HFF-Myc (cell line): ENCODE measurements around the gene COA8.

Source experiments
- DNase-seq: peaks from one replicate; pipeline ENCODE4 v3.0.0-alpha.2; 2011; ENCODE audit warnings: low read depth; ENCODE audit errors: extremely low read depth
- H3K4me3 ChIP-seq: replicated peaks from 2 replicates; pipeline ENCODE4 v1.5.1; 2011; ENCODE audit warnings: low read depth, mild to moderate bottlenecking, control low read depth, low read length
- CTCF ChIP-seq: IDR thresholded peaks from 2 replicates; pipeline ENCODE4 v1.5.1; 2012; ENCODE audit warnings: mild to moderate bottlenecking, low read depth, low read length, control low read depth; ENCODE audit errors: missing control alignments

Gene COA8

DNA sequence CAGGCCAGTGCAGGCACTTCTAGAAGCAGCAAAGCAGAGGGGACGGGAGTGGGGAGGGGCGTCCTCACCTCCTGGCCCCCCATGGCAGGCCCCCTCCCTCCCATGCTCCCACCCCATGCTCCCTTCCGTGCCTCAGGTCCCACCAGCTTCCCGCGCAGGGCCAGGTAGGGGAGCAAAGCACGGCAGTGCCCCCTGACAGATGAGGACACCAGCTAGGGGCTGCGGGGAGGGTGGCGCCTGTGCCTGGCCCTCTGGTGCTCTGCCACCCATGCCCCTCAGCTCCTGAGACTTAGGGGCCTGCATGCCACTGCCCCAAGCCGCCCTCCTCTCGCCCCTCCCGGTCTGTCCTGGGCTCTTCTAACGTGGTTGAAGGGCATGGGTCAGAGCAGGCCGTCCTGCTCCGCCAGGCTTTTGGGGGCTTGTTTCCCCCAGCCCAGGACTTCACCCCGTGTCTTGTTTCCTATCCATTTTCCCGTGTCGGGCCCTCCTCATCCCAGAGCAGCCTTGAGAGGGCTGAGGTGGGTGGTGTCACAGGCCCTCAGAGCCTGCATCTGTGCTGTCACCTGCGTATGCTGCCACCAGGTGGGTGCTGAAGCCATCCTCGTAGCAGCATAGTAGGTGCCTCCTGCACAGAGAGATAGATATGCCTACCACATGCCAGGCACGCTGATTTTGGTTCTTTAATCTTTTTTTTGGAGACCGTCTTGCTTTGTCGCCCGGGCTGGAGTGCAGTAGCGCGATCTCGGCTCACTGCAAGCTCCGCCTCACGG is 23.5 kb upstream of the COA8 start:
- no peak for DNase-seq
- no peak for TF ChIP-seq CTCF
- H3K4me3 ChIP-seq, result no peak overlapping the region

DNA sequence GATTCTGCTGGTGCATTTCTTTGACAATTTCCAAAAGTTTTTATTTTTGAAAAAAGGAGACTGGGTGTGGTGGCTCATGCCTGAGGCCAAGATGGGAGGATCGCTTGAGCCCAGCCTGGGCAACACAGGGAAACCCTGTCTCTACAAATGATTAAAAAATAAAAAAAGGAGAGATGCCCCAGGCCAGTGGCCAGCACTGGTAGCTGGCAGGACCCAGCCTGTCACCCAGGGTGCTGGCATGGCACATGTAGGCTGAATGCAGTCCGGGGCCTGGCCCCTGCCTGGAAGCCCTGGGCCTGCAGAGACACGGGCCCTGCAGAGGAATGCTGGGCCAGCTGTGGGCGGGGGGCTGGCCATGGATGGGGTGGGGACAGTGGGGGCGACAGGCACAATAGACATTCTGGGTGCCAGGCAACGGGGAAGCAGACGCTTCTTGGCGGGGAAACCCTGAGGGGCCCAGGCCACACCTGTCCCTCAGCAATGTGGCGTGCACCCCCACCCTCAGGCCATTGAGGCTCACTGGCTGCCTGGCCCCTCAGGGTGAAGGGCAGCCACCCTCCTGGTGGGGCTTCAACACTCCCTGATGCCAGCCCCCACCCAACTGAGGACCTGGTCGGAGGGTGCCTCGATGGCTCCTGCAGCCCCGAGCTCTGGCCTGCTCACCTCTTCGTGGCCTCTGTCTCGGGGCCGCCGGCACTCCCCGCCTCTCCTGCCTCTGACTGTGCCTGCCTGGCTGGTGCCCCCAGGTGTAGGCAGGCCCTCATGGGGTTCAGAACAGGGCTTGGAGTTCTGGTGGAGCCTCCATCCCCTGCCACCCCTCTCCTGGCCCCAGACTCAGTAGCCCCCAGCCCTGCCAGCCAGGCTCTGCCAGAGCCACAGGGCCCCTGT is 21.7 kb upstream of the COA8 start:
- H3K4me3 ChIP-seq, result no peak overlapping the region
- DNase-seq, result no peak
- no peak for TF ChIP-seq CTCF

DNA sequence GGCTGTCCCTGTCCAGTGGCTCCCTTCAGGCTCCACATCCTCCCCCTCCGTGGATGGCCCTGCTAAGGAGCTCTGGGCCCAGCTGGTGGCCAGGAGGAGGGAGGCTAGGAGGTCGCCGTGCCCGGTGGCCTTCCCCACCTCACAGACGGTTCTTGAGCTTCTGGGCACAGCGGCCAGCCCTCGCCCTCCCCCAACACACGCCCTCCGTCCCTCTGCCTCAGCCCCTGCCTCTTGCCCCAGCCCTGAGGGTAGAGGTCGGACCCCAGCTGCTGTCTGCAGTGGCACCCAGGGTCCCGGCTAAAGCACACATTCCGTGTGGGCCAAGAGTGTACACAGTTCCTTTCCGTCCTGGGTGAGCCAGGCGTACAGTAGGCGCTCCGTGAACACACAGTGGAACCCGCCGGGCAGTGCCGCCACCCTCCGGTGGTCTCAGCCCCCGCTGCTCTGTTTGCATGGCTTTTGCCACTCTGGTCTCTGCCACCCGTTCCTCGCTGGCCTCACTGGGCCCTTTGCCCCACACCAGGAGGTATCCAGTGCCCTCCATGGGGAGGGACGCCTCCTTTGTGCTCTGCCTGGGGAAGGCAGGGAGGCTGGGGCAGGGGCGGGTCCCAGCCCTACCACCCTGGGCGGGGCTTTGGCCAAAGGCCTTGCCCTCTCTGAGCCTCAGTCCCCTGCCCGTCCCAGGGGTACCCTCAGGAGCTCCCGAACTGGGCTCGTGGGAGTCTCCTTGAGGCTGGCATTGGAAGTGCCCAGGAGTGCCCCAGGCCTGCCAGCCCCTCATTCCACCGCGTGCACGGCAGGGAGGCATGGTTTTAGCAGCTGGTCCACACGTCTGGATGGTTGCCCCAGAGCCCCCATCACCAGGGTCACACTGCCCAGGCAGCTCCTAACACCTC is 20.8 kb upstream of the COA8 start:
- DNase-seq, result no peak
- no peak overlapping the region for H3K4me3 ChIP-seq
- TF ChIP-seq CTCF, result no peak

DNA sequence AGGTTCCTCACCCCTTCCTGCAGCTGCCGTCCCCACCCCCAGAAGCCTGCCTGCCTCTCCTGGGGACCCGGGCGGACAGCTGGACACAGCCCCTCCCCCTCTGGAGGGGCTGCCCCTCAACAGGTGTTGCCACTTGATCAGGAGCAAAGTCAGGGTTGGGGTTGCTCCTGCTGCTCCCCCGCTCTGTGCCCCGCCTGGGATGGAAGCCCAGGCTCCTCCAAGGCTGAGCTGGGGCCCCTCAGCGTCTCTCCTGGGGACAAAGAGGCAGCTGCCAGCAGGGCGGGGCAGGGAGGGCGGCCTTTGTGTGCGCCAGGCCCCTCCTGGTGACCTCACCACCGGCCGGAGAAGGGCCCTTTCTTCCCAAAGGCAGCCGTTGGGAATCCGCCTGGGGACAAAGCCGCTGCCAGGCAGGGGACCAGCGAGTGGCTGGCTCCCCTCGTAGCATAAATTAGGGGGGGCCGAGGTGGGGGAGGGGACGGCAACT is 20.1 kb upstream of the COA8 start:
- no peak overlapping the region for H3K4me3 ChIP-seq
- TF ChIP-seq CTCF, result no peak
- no peak for DNase-seq

DNA sequence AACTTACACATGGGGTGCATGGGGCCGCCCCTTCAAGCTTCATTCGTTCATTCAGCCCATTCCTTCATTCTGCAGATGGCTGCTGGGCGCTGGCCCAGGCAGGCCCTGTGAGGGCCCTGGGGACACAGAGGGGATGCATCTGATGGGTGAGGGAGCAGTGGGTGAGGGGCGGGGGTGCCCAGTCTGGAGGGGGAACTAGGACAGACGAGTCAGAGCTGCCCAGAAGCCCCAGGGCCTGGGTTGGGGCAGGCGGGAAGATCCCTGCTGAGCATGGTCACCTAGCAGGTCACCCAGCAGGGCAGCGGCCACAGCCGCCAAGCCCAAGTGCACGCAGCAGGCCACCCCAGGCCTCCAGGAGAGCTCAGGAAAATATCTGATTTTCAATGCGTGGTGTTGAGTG is 19.6 kb upstream of the COA8 start:
- no peak overlapping the region for H3K4me3 ChIP-seq
- DNase-seq, result no peak
- no peak for TF ChIP-seq CTCF

GRCh38 chr14:103543721-103544387 is 18.9 kb upstream of the COA8 start:
- TF ChIP-seq CTCF, result no peak

More at GRCh38 chr14:103543721-103544387, 18.9 kb upstream of the COA8 start:
- H3K4me3 ChIP-seq, result no peak overlapping the region
- no peak for DNase-seq
